H9 (cell line): Measurements from ENCODE around the gene API5. TPM values are rescaled to one million over a fixed set of nuclear protein-coding genes. Genes with fewer than 3 reads are reported as not detected.

Source experiments
- DNase-seq: peaks from one replicate; pipeline ENCODE4 v3.0.0-alpha.2; 2017
- H2AFZ ChIP-seq: one replicate; pipeline ENCODE4 v1.6.1; 2013; ENCODE audit warnings: mild to moderate bottlenecking, low read length, control low read depth, moderate library complexity
- H2AK5ac ChIP-seq: 2 replicates; pipeline ENCODE4 v1.6.1; 2013; ENCODE audit warnings: low read length, control low read depth, mixed read lengths; ENCODE audit not compliant: insufficient read length
- H2BK120ac ChIP-seq: one replicate; pipeline ENCODE4 v1.6.1; 2013; ENCODE audit warnings: low read depth, mild to moderate bottlenecking, low read length, control low read depth, inconsistent platforms; ENCODE audit not compliant: poor library complexity, severe bottlenecking
- H2BK12ac ChIP-seq: 2 replicates; pipeline ENCODE4 v1.6.1; 2013; ENCODE audit warnings: low read length, control low read depth, mixed read lengths, low read depth; ENCODE audit not compliant: insufficient read length
- H2BK15ac ChIP-seq: 2 replicates; pipeline ENCODE4 v1.6.1; 2013; ENCODE audit warnings: low read depth, low read length, control low read depth
- H2BK20ac ChIP-seq: one replicate; pipeline ENCODE4 v1.6.1; 2013; ENCODE audit warnings: low read depth, mild to moderate bottlenecking, low read length, control low read depth, inconsistent platforms; ENCODE audit not compliant: poor library complexity, severe bottlenecking
- H2BK5ac ChIP-seq: 2 replicates; pipeline ENCODE4 v1.6.1; 2013; ENCODE audit warnings: low read length, control low read depth, mixed read lengths; ENCODE audit not compliant: insufficient read length
- H3K14ac ChIP-seq: 2 replicates; pipeline ENCODE4 v1.6.1; 2013; ENCODE audit warnings: low read length, control low read depth; ENCODE audit not compliant: insufficient read depth
- H3K18ac ChIP-seq: 2 replicates; pipeline ENCODE4 v1.6.1; 2013; ENCODE audit warnings: low read depth, mild to moderate bottlenecking, mixed read lengths, low read length, control low read depth; ENCODE audit not compliant: insufficient read length
- H3K23ac ChIP-seq: 2 replicates; pipeline ENCODE4 v1.6.1; 2013; ENCODE audit warnings: low read length, control low read depth, mixed read lengths, low read depth; ENCODE audit not compliant: insufficient read length
- H3K23me2 ChIP-seq: 2 replicates; pipeline ENCODE4 v1.6.1; 2013; ENCODE audit warnings: low read depth, mild to moderate bottlenecking, mixed read lengths, low read length, control low read depth; ENCODE audit not compliant: insufficient read length, poor library complexity, severe bottlenecking
- H3K27ac ChIP-seq: 2 replicates; pipeline ENCODE4 v1.5.1; 2013; ENCODE audit warnings: low read length, control low read depth, mixed read lengths, low read depth; ENCODE audit not compliant: insufficient read length
- H3K27me3 ChIP-seq: 2 replicates; pipeline ENCODE4 v1.6.1; 2013; ENCODE audit warnings: low read length, control low read depth, inconsistent platforms; ENCODE audit not compliant: insufficient read depth
- H3K4ac ChIP-seq: 2 replicates; pipeline ENCODE4 v1.6.1; 2013; ENCODE audit warnings: low read depth, mild to moderate bottlenecking, control low read depth, inconsistent platforms, low read length, moderate library complexity
- H3K4me1 ChIP-seq: 2 replicates; pipeline ENCODE4 v1.6.1; 2013; ENCODE audit warnings: low read length, control low read depth, inconsistent platforms; ENCODE audit not compliant: insufficient read depth
- H3K4me2 ChIP-seq: 2 replicates; pipeline ENCODE4 v1.6.1; 2013; ENCODE audit warnings: low read length, control low read depth, mixed read lengths; ENCODE audit not compliant: insufficient read length, insufficient read depth
- H3K56ac ChIP-seq: 2 replicates; pipeline ENCODE4 v1.6.1; 2013; ENCODE audit warnings: low read depth, mild to moderate bottlenecking, mixed read lengths, low read length, control low read depth; ENCODE audit not compliant: insufficient read length
- H3K79me1 ChIP-seq: 2 replicates; pipeline ENCODE4 v1.6.1; 2013; ENCODE audit warnings: low read depth, mild to moderate bottlenecking, moderate library complexity, low read length, control low read depth, inconsistent platforms; ENCODE audit not compliant: insufficient read depth, poor library complexity, severe bottlenecking
- H3K79me2 ChIP-seq: 2 replicates; pipeline ENCODE4 v1.6.1; 2013; ENCODE audit warnings: low read length, control low read depth, inconsistent platforms; ENCODE audit not compliant: insufficient read depth
- H3K9ac ChIP-seq: 2 replicates; pipeline ENCODE4 v1.6.1; 2013; ENCODE audit warnings: low read length, control low read depth, mixed read lengths; ENCODE audit not compliant: insufficient read length; ENCODE audit errors: extremely low read depth
- H3K9me3 ChIP-seq: one replicate; pipeline ENCODE4 v1.6.1; 2013; ENCODE audit warnings: low read depth, low read length, inconsistent platforms; ENCODE audit not compliant: control insufficient read depth
- H3T11ph ChIP-seq: one replicate; pipeline ENCODE4 v1.6.1; 2013; ENCODE audit warnings: mild to moderate bottlenecking, low read length, control low read depth, inconsistent platforms
- H4K20me1 ChIP-seq: one replicate; pipeline ENCODE4 v1.6.1; 2013; ENCODE audit not compliant: control insufficient read depth, insufficient read length, insufficient read depth
- H4K5ac ChIP-seq: 2 replicates; pipeline ENCODE4 v1.6.1; 2013; ENCODE audit warnings: low read depth, mild to moderate bottlenecking, mixed read lengths, low read length, control low read depth; ENCODE audit not compliant: insufficient read length
- H4K8ac ChIP-seq: replicated peaks from 2 replicates; pipeline ENCODE4 v1.6.1; 2013; ENCODE audit warnings: low read length, control low read depth, mixed read lengths, low read depth; ENCODE audit not compliant: insufficient read length
- H4K91ac ChIP-seq: 2 replicates; pipeline ENCODE4 v1.6.1; 2013; ENCODE audit warnings: low read depth, mild to moderate bottlenecking, moderate library complexity, mixed read lengths, low read length, control low read depth; ENCODE audit not compliant: insufficient read length
- H3K27ac Mint-ChIP-seq, 3 experiments: 2 replicates in 2 of 3; 3 replicates in 1 of 3; pipeline ENCODE4 v1.8.0; 2020 to 2021; ENCODE audit warnings: mixed read lengths in 3 of 3, mild to moderate bottlenecking in 1 of 3, moderate library complexity in 1 of 3
- H3K27me3 Mint-ChIP-seq: 2 replicates; pipeline ENCODE4 v1.8.0; 2021; ENCODE audit warnings: low read depth, mild to moderate bottlenecking, moderate library complexity, mixed read lengths
- H3K36me3 Mint-ChIP-seq, 3 experiments: 2 replicates in 2 of 3; 3 replicates in 1 of 3; pipeline ENCODE4 v1.8.0; 2020 to 2021; ENCODE audit warnings: low read depth in 3 of 3, mixed read lengths in 3 of 3; ENCODE audit not compliant: insufficient read depth in 1 of 3
- H3K4me1 Mint-ChIP-seq, 2 experiments: 2 replicates each; pipeline ENCODE4 v1.8.0; 2020; ENCODE audit warnings: mixed read lengths in 2 of 2
- H3K4me3 Mint-ChIP-seq, 2 experiments: 2 replicates in 1 of 2; 3 replicates in 1 of 2; pipeline ENCODE4 v1.8.0; 2020 to 2021; ENCODE audit warnings: mild to moderate bottlenecking in 2 of 2, mixed read lengths in 2 of 2, moderate library complexity in 1 of 2
- H3K9me3 Mint-ChIP-seq, 2 experiments: 2 replicates in 1 of 2; 3 replicates in 1 of 2; pipeline ENCODE4 v1.8.0; 2020; ENCODE audit warnings: mild to moderate bottlenecking in 2 of 2, mixed read lengths in 2 of 2, moderate library complexity in 1 of 2
- WGBS: extraction: QIAGEN DNeasy Blood & Tissue Kit; methylation state at CpG from one replicate; pipeline ENCODE4 v1.1.7; 2013; ENCODE audit warnings: missing lambda C conversion rate, low lambda C conversion rate, mixed read lengths; ENCODE audit not compliant: insufficient read length; ENCODE audit errors: extremely low coverage; 5-methylcytosine and 5-hydroxymethylcytosine counted together
- total RNA-seq: library from RNA; stranded (reverse); gene quantifications from 2 replicates; pipeline ENCODE4 v1.2.1, GENCODE V29; 2021
- TF ChIP-seq, protein P1 (sequence below): fragments of 200-600 bp; sonication (generic); conservative IDR thresholded peaks from 3 replicates; pipeline ENCODE4 v1.8.0; 2021; ENCODE audit warnings: antibody characterized with exemption, mild to moderate bottlenecking

Gene API5
- total RNA-seq, 1 experiment from 2014 or later: 147 TPM

DNA sequence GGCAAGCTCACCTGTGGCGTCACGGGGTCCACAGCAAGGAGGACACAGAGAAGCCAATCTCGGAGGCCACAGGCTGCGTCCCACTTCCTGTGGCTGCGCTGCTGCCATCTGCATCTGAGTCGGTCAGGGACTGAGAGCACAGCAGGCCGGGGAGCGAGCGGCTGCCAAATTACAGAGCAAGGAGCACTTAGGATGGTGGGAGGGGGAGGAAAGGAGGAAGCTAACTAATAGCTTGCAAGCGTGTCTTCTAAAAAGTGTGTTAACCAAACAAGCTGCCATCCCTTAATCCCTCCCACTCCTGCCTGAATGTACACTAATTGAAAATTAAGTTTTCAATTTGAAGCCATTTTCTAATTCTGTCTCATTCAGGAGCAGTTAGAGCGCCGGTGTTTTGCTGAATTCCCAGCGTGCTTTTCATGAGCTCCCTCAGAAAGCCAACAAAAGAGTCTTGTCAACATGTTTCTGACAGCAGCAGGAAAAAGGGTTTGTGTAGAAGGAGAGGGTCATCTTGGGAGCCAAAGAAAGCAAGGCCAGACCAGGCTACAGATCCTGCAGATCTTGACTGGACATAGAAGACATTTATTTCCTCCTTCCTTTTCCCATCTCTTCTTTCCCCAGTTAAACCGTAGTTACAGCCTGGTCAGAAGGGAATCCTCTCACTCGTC lies 42.4 kb upstream of the API5 start:
- no peak overlapping the region for H2AK5ac ChIP-seq
- H3K4ac ChIP-seq: no peak overlapping the region
- H2BK5ac ChIP-seq: no peak overlapping the region
- peak overlapping the region; percentile 3 for H3K4me2 ChIP-seq
- H2BK15ac ChIP-seq: no peak overlapping the region
- Mint-ChIP-seq H3K9me3 (peaks cover 11 to 14% of the 10 kb centered on the region in 2 experiments), H3K36me3 (peaks cover 7 to 9% (median 8%) of the 10 kb centered on the region in 3 experiments), H3K27me3 (peaks cover 2% of the 10 kb centered on the region; the same call in 1 of the 2 replicates), H3K4me1 (peaks cover 5 to 23% of the 10 kb centered on the region in 2 experiments), H3K4me3 (peak overlapping the region in 1 of 2 experiments; percentile 53; a peak in 3 of 5 replicates), H3K27ac (peak overlapping the region in 1 of 3 experiments; percentile 34; a peak in 1 of 7 replicates)
- H4K8ac ChIP-seq: no peak overlapping the region
- H2BK120ac ChIP-seq: no peak overlapping the region
- no peaks in the 10 kb centered on the region for H3K27me3 ChIP-seq
- H3K79me2 ChIP-seq: no peaks in the 10 kb centered on the region
- peaks cover 2% of the 10 kb centered on the region; the same call in 1 of the 2 replicates for H3K4me1 ChIP-seq
- no peak overlapping the region for H3K18ac ChIP-seq
- WGBS: no CpG with 5 or more reads among the region's 15 CpGs
- H3K9me3 ChIP-seq: no peaks in the 10 kb centered on the region
- no peak overlapping the region for H3K23ac ChIP-seq
- H2BK12ac ChIP-seq: no peak overlapping the region
- TF ChIP-seq, protein P1, sequence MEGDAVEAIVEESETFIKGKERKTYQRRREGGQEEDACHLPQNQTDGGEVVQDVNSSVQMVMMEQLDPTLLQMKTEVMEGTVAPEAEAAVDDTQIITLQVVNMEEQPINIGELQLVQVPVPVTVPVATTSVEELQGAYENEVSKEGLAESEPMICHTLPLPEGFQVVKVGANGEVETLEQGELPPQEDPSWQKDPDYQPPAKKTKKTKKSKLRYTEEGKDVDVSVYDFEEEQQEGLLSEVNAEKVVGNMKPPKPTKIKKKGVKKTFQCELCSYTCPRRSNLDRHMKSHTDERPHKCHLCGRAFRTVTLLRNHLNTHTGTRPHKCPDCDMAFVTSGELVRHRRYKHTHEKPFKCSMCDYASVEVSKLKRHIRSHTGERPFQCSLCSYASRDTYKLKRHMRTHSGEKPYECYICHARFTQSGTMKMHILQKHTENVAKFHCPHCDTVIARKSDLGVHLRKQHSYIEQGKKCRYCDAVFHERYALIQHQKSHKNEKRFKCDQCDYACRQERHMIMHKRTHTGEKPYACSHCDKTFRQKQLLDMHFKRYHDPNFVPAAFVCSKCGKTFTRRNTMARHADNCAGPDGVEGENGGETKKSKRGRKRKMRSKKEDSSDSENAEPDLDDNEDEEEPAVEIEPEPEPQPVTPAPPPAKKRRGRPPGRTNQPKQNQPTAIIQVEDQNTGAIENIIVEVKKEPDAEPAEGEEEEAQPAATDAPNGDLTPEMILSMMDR: no peak
- H2AFZ ChIP-seq: no peak overlapping the region
- H3K9ac ChIP-seq: no peak overlapping the region
- H3K79me1 ChIP-seq: no peaks in the 10 kb centered on the region
- H3T11ph ChIP-seq: no peak overlapping the region
- H3K27ac ChIP-seq: no peak overlapping the region
- no peak overlapping the region for H2BK20ac ChIP-seq
- H3K14ac ChIP-seq: 0 out of 2 replicates have a peak overlapping the region, but pooled peaks have one; percentile 1
- DNase-seq: peak; percentile 59
- H3K23me2 ChIP-seq: no peaks in the 10 kb centered on the region
- H4K20me1 ChIP-seq: no peaks in the 10 kb centered on the region
- H3K56ac ChIP-seq: no peak overlapping the region
- no peak overlapping the region for H4K5ac ChIP-seq
- no peak overlapping the region for H4K91ac ChIP-seq
